GM12875 (cell line): ENCODE results near the gene CTDSPL.
"Not testable (repeated sequence)": the region's sequence is repeated elsewhere in the genome, so short reads cannot be mapped to it uniquely, and the experiment has no call there.

Experiments used
- H3K4me3 ChIP-seq: one replicate; pipeline ENCODE4 v1.5.1; 2011; ENCODE audit warnings: low read depth, low read length, control low read depth
- CTCF ChIP-seq: IDR thresholded peaks from 2 replicates; pipeline ENCODE4 v1.5.1; 2011; ENCODE audit warnings: low read depth, mild to moderate bottlenecking, control low read depth, inconsistent platforms, low read length, moderate library complexity, borderline replicate concordance; ENCODE audit not compliant: insufficient read depth

The CTDSPL gene

GRCh38 chr3:37861620-37862041, at the start of gene CTDSPL:
Gene CTDSPL (plus strand): TSS chr3:37861880. CDS start chr3:37862200, 320 bp downstream.
- no peak within 1 kb of the TSS for H3K4me3 ChIP-seq
- TF ChIP-seq CTCF: no peak

GRCh38 chr3:37812499-37812896, 49.2 kb upstream of the CTDSPL start:
- TF ChIP-seq CTCF: no peak
- H3K4me3 ChIP-seq: no peak overlapping the region

GRCh38 chr3:37813403-37813802, 48.3 kb upstream of the CTDSPL start:
- no peak for TF ChIP-seq CTCF
- H3K4me3 ChIP-seq: no peak overlapping the region

GRCh38 chr3:37814547-37814946, 47.1 kb upstream of the CTDSPL start:
- no peak overlapping the region for H3K4me3 ChIP-seq
- no peak for TF ChIP-seq CTCF

- H3K4me3 ChIP-seq: not testable (repeated sequence)
Observed at GRCh38 chr3:37815156-37815555, 46.5 kb upstream of the CTDSPL start.

- H3K4me3 ChIP-seq: no peak overlapping the region
Observed at GRCh38 chr3:37816271-37816670, 45.4 kb upstream of the CTDSPL start.

GRCh38 chr3:37819591-37819990, 42.1 kb upstream of the CTDSPL start:
- no peak for TF ChIP-seq CTCF
- no peak overlapping the region for H3K4me3 ChIP-seq

More at GRCh38 chr3:37816271-37816670, 45.4 kb upstream of the CTDSPL start:
- no peak for TF ChIP-seq CTCF

- TF ChIP-seq CTCF: no peak
- H3K4me3 ChIP-seq: no peak overlapping the region
Observed at GRCh38 chr3:37820286-37820685, 41.4 kb upstream of the CTDSPL start.
